ENCODE measurements around the gene CDC42EP1. TPM values are rescaled to one million over a fixed set of nuclear protein-coding genes. Genes with fewer than 3 reads are reported as not detected.
"Not testable (repeated sequence)": the region's sequence is repeated elsewhere in the genome, so short reads cannot be mapped to it uniquely, and the experiment has no call there.

The CDC42EP1 gene
- total RNA-seq, 2 donors from 2014 or later, result 66.1 to 97.0 TPM

DNA sequence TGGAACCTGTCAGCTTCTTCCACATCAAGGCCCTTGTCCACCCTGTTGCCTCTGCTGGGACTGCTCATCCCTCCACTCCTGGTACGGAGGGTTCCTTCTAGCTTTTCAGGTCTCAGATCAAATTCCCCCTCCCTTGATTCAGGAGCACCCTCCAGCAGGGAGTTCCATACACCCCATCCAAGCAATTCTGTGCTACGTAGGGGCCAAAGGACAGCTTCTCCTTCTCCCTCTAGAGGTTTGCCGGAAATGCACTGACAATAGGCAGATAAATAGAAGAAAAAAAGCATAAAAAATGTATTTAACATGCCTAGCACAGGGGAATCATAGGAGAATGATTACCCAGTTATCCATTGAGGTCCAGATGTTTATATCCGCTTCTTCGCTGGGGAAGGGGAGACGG is 37.8 kb upstream of the CDC42EP1 start:
- no peaks in the 10 kb centered on the region for H3K27me3 ChIP-seq
- no peaks in the 10 kb centered on the region for H3K36me3 ChIP-seq
- H3K9ac ChIP-seq (ENCODE audit: low read depth in 2 of 2, low read length in 2 of 2), result no peak overlapping the region
- DNase-seq, result no peak
- peaks cover 11% of the 10 kb centered on the region for H3K4me1 ChIP-seq
- H3K4me3 ChIP-seq, result no peak overlapping the region
- H3K27ac ChIP-seq, result no peak overlapping the region
- H3K9me3 ChIP-seq, result no peaks in the 10 kb centered on the region
- intact Hi-C loops (cut with DNase I), result no loop called here
- TF ChIP-seq, protein P1, sequence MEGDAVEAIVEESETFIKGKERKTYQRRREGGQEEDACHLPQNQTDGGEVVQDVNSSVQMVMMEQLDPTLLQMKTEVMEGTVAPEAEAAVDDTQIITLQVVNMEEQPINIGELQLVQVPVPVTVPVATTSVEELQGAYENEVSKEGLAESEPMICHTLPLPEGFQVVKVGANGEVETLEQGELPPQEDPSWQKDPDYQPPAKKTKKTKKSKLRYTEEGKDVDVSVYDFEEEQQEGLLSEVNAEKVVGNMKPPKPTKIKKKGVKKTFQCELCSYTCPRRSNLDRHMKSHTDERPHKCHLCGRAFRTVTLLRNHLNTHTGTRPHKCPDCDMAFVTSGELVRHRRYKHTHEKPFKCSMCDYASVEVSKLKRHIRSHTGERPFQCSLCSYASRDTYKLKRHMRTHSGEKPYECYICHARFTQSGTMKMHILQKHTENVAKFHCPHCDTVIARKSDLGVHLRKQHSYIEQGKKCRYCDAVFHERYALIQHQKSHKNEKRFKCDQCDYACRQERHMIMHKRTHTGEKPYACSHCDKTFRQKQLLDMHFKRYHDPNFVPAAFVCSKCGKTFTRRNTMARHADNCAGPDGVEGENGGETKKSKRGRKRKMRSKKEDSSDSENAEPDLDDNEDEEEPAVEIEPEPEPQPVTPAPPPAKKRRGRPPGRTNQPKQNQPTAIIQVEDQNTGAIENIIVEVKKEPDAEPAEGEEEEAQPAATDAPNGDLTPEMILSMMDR (IDR thresholded peaks at IDR 0.05), result no peak

- TF ChIP-seq, protein P1 (IDR thresholded peaks at IDR 0.05), result no peak
- Histone ChIP-seq H3K9ac (ENCODE audit: low read depth in 2 of 2, low read length in 2 of 2) (no peak overlapping the region), H3K27me3 (no peaks in the 10 kb centered on the region), H3K4me1 (peaks cover 11% of the 10 kb centered on the region), H3K36me3 (no peaks in the 10 kb centered on the region), H3K4me3 (no peak overlapping the region), H3K27ac (no peak overlapping the region), H3K9me3 (no peaks in the 10 kb centered on the region)
- DNase-seq, result no peak
- intact Hi-C loops (cut with DNase I), result no loop called here
Measured at GRCh38 chr22:37525073-37525745, 35.1 kb upstream of the CDC42EP1 start.

DNA sequence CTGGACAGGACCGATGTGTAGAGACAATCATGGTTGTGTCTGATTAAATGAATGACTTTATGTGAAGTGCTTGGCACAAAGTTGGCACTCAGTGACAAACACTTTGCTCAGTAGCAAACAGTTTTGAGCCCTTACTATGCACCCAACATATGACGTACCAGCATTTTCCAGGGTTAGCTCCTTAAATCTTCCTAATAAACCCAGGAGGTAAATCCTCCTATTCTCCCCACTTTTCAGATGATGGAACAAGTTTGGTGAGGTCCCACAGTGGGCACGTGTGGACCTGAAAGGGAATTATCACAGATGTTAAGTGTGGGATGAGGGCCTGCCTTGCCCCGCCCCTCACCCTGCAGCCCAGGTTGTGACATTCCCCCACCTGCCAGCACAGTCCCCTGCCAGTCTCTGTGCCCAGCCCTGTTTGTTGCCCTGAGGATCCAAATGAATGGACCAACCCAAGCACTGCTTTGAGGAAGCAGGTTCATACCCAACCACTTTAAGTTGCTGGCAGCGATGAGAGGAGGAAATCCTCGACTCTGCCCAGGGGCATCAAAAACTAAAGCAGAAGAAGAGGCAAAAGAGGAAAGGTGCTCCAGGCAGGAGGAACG is 34.4 kb upstream of the CDC42EP1 start:
- no peaks in the 10 kb centered on the region for H3K36me3 ChIP-seq
- H3K4me3 ChIP-seq, result no peak overlapping the region
- no peak overlapping the region for H3K27ac ChIP-seq
- intact Hi-C loops (cut with DNase I), result no loop called here
- H3K27me3 ChIP-seq, result no peaks in the 10 kb centered on the region
- DNase-seq, result no peak
- H3K9ac ChIP-seq (ENCODE audit: low read depth in 2 of 2, low read length in 2 of 2), result no peak overlapping the region
- TF ChIP-seq, protein P1 (IDR thresholded peaks at IDR 0.05), result no peak
- peaks cover 11% of the 10 kb centered on the region for H3K4me1 ChIP-seq
- no peaks in the 10 kb centered on the region for H3K9me3 ChIP-seq

DNA sequence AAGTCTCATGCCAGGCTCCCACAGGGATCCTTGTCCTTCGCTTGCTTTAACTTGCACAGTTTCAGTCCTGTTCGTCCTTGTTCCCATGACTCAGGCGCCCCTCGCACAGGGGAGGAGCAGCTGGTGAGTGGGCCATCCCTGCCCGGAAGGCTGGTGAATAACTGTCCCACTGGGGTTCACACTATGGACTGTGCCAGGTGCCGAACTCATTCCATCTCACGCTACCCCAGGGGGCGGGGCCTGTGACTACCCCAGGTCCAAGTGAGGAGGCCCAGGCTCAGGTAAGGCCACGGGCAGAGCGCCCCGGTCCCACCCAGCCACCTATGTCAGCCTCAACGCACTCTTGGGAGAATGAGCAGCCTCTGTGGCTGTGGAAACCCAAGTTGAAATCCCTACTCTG is 33.9 kb upstream of the CDC42EP1 start:
- no peak for DNase-seq
- H3K27me3 ChIP-seq, result no peaks in the 10 kb centered on the region
- intact Hi-C loops (cut with DNase I), result no loop called here
- no peaks in the 10 kb centered on the region for H3K9me3 ChIP-seq
- no peak overlapping the region for H3K4me3 ChIP-seq
- H3K36me3 ChIP-seq, result no peaks in the 10 kb centered on the region
- TF ChIP-seq, protein P1 (IDR thresholded peaks at IDR 0.05), result no peak
- H3K9ac ChIP-seq (ENCODE audit: low read depth in 2 of 2, low read length in 2 of 2), result no peak overlapping the region
- peaks cover 8% of the 10 kb centered on the region for H3K4me1 ChIP-seq
- no peak overlapping the region for H3K27ac ChIP-seq

DNA sequence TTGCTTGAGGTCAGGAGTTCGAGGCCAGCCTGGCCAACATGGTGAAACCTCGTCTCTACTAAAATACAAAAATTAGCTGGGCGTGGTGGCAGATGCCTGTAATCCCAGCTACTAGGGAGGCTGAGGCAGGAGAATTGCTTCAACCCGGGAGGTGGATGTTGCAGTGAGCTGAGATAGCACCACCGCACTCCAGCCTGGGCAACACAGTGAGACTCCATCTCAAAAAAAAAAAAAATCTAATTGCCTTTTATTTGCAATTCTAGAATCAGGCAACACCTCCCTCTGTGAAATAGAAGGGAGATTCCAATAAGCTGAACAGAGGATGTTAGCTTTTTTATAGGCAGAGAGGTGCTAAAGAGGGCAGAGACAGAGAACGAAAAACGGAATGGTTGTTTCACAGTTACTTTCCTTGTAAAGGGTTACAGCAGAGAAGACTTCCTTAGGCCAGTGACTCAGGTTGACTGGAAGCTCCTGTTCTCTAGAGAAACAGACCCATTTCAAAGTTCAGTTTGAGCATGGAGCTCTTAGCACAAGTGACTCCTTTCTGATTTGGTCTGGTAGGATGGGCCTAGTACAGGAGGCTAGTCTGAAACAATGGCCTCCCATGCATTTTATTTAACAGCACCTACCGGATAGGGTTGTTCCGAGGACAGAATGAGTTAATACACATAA is 33.1 kb upstream of the CDC42EP1 start:
- H3K9ac ChIP-seq (ENCODE audit: low read depth in 2 of 2, low read length in 2 of 2); H3K4me1 ChIP-seq; DNase-seq; H3K27ac ChIP-seq; H3K27me3 ChIP-seq; H3K4me3 ChIP-seq; H3K9me3 ChIP-seq; H3K36me3 ChIP-seq; intact Hi-C loops (cut with DNase I): not testable (repeated sequence)

GRCh38 chr22:37527952-37528351 is 32.3 kb upstream of the CDC42EP1 start:
- H3K36me3 ChIP-seq; H3K9me3 ChIP-seq; H3K4me1 ChIP-seq; H3K27me3 ChIP-seq; intact Hi-C loops (cut with DNase I); H3K4me3 ChIP-seq; DNase-seq; H3K9ac ChIP-seq (ENCODE audit: low read depth in 2 of 2, low read length in 2 of 2); H3K27ac ChIP-seq: not testable (repeated sequence)
